ENCODE results near the gene TFF1.

TFF1 gene

DNA sequence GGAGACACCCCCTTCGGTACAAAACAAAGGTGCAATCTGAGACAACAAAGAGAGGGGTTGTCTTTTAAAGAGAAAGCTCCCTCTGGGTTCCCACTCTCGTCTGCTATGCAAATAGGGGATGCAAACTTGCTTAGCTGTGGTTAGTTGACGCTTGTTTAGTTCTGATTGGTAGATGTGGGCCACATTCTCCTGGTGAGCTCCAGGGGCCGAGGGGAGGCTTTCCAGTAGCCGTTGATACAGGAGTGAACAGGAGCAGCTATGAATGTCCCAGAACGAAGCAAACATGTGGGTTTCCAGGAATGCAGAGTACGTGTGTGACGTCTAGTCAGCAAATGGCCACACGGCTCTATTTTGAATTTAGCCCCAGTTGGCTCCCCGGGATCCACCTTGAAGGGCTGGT is 30.3 kb downstream of the TFF1 start:
- peak overlapping the region; percentile 35 for H3K4me2 ChIP-seq (ENCODE audit: low read length)
- no peaks in the 10 kb centered on the region for H3K36me3 ChIP-seq (ENCODE audit: control insufficient read depth, insufficient read depth, low read length)
- H2AFZ ChIP-seq = peak overlapping the region; percentile 58
- no peaks in the 10 kb centered on the region for H3K4me1 ChIP-seq
- no peak overlapping the region for H3K9ac ChIP-seq
- H3K79me2 ChIP-seq = no peaks in the 10 kb centered on the region
- H3K27ac ChIP-seq = no peak overlapping the region
- no peaks in the 10 kb centered on the region for H3K9me3 ChIP-seq (ENCODE audit: control insufficient read depth, low read length)
- TF ChIP-seq CTCF (IDR thresholded peaks at IDR 0.05) = no peak
- peak overlapping the region; percentile 16 for H3K4me3 ChIP-seq (ENCODE audit: low read depth, low read length)
- H3K27me3 ChIP-seq (ENCODE audit: control insufficient read depth, insufficient read depth, low read length) = no peaks in the 10 kb centered on the region

GRCh38 chr21:42332557-42333317 is 33.6 kb downstream of the TFF1 start:
- Histone ChIP-seq H2AFZ (no peak overlapping the region), H3K9ac (no peak overlapping the region), H3K4me3 (ENCODE audit: low read depth, low read length) (no peak overlapping the region), H3K4me2 (ENCODE audit: low read length) (no peak overlapping the region), H3K79me2 (no peaks in the 10 kb centered on the region), H3K27me3 (ENCODE audit: control insufficient read depth, insufficient read depth, low read length) (no peaks in the 10 kb centered on the region), H3K4me1 (no peaks in the 10 kb centered on the region), H3K27ac (no peak overlapping the region), H3K36me3 (ENCODE audit: control insufficient read depth, insufficient read depth, low read length) (no peaks in the 10 kb centered on the region), H3K9me3 (ENCODE audit: control insufficient read depth, low read length) (no peaks in the 10 kb centered on the region)
- TF ChIP-seq CTCF (IDR thresholded peaks at IDR 0.05) = no peak

DNA sequence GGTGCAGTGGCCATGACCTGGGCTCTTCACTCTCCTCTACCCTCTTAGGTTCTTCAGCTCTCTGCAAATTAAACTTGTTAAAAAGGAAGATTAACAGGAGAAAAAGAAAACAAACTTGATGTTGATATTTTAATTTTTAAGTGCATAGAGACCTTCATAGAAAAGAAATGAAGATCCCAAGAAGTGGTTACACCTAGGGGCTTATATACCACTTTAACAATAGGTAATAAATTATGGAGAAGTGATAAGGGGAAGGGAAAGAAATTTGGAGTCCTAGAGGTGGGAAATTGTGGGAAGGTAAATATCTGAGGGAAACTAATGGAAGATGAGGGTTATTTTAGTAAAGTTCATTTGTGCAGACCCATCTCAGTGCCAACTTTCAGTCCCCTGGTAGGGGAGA is 34.7 kb downstream of the TFF1 start:
- no peak overlapping the region for H3K27ac ChIP-seq
- H3K4me2 ChIP-seq (ENCODE audit: low read length) = no peak overlapping the region
- no peaks in the 10 kb centered on the region for H3K27me3 ChIP-seq (ENCODE audit: control insufficient read depth, insufficient read depth, low read length)
- no peak overlapping the region for H3K9ac ChIP-seq
- H3K36me3 ChIP-seq (ENCODE audit: control insufficient read depth, insufficient read depth, low read length) = no peaks in the 10 kb centered on the region
- no peaks in the 10 kb centered on the region for H3K9me3 ChIP-seq (ENCODE audit: control insufficient read depth, low read length)
- H2AFZ ChIP-seq = no peak overlapping the region
- no peak for TF ChIP-seq CTCF (IDR thresholded peaks at IDR 0.05)
- H3K4me1 ChIP-seq = no peaks in the 10 kb centered on the region
- no peaks in the 10 kb centered on the region for H3K79me2 ChIP-seq
- no peak overlapping the region for H3K4me3 ChIP-seq (ENCODE audit: low read depth, low read length)

DNA sequence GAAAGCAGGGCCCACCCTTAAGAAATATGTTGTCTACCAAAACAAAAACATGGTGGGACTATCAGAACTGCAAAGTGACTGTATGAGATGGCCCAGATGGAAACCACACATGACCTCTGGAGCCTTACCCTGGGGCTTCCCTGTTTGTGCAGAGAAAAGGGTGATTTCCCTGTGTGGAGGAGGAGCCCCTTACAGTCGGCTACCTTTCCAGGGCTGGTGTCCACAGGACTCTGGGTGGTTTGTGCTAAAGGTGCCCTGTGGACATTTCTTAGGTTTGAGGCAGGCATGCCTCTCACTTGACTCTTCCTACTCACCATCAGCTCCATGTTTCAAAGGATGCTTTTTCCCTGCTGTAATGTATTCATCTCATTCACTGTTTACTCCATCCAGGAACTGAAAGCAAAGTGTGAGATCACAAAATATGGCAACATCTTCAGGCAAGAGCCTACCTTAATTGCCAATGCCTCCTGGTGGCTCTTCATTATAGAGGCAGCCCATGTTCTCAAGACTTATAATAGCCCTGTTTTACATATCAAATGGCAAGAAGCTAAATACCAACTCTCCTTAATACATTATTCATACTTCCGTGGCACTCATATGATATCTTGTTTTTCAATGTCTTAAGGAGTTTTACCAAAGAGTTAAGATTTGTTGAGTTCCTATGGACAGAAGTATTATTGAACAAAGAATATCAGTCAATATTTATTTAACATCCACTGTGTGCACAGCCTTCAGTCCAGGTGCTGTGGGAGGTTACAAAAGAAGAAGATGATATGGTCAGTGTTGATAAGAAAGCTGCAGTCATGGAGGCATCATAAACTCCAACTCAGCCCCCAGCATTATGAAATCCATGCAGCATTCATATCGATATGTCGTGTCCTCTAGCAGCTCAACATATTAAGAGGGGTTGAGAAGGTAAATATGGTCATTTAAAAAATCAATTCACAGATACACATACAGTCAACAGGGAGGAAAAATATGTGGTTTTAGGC is 35.7 kb downstream of the TFF1 start:
- Histone ChIP-seq H3K79me2 (no peaks in the 10 kb centered on the region), H3K27ac (no peak overlapping the region), H3K27me3 (ENCODE audit: control insufficient read depth, insufficient read depth, low read length) (no peaks in the 10 kb centered on the region), H3K4me3 (ENCODE audit: low read depth, low read length) (no peak overlapping the region), H3K36me3 (ENCODE audit: control insufficient read depth, insufficient read depth, low read length) (no peaks in the 10 kb centered on the region), H2AFZ (no peak overlapping the region), H3K4me1 (no peaks in the 10 kb centered on the region), H3K4me2 (ENCODE audit: low read length) (no peak overlapping the region), H3K9ac (no peak overlapping the region), H3K9me3 (ENCODE audit: control insufficient read depth, low read length) (no peaks in the 10 kb centered on the region)
- no peak for TF ChIP-seq CTCF (IDR thresholded peaks at IDR 0.05)

Measured in parathyroid adenoma (tissue), 2 donors.